GM21447 (cell line): ENCODE results near the gene CSMD2.

Experiments used
- ATAC-seq: cut with Tn5 transposase; IDR thresholded peaks from one replicate; pipeline ENCODE4 v1.9.1; 2021; ENCODE audit not compliant: unreplicated experiment

CSMD2 gene

DNA sequence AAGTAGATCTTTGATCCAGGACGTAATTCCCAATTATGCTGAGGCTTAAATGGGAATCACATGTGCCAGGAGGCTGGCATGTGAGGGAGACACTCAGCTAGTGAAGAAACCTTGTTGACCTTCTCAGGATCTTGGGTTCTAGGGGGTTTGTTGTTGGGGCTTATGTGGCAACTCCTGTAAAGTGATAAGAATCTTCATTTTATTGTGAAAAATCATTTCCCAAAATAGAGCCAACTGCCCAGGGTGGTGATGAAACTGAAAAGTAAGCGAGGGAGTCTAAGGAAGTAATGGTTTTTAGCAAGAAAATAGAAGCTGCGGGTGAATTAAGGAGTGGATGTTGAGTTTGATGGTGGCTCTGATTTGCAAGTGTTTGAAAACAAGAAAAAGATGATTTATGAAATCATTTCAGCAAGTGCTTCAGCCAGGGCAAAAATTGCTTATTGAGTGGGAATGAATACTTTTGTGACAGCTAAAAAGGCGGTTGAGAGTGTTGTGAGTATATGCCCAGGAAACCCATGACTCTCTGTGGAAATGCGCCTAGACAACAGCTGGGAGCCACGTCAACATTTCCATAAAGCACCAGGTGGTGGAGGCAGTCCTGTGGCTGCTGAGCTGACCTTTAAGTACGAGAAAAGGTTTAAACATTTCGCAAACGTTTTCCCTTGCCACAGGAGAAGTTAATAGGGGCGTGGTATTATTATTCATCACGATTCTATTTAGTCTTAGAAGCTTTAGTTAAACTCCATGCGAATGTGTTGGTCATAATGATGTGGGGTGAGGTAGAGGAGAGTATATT, 198.5 kb downstream of the CSMD2 start:
- no peak for ATAC-seq

GRCh38 chr1:33965086-33965485, 199.9 kb downstream of the CSMD2 start:
- no peak for ATAC-seq

DNA sequence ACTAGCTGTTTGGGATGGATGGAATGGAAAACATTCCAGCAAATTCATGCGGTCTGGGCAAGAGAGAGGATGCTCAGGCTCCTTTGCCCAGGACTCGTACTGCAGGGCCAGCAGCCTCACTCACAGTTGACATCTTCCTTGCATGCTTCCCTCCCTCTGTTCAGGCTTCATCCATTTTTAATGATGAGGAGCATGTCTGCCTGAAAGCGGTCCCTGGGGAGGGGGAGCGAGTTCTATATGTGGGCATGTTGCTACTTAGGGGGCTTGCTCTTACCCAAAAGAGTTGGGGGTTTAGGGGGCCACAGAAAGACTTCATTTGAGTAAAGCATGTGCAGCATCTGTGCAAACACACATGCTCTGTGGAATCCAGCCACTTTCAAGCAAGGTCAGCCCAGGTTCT, 203.0 kb downstream of the CSMD2 start:
- no peak for ATAC-seq

DNA sequence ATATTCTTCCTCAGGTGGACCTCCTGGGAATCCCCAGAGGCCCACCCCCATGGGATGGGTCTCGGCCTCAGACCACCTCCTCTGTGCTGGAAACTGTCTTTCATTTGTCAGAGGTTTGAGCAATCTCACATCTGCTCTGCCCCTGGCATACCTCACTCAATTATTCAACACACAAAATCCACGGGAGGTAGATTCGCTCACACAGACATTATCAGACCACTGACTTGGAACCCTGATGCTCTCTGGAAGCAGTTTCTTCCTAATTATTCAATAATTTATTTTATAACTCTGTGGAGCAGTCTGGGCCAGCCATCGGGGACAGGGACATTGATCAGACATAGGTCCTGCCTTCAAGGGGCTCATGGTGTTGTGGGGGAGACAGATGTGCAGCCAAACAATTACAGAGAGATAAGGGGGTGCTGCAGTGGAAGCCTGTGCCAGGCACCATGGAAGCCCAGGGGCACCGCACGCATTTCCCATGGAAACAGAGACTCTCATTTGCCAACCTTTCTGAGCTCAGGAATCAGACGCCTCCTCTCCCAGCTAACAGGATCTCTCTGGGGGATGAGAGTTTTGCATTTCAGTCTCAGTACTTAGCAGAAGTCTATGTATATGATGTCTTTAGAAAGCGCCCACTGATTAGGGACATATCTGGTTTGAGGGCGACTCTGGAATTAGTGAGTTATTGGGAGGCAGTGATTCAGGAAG, 204.7 kb downstream of the CSMD2 start:
- ATAC-seq: no peak

GRCh38 chr1:33957854-33958253, 207.2 kb downstream of the CSMD2 start:
- ATAC-seq: no peak

DNA sequence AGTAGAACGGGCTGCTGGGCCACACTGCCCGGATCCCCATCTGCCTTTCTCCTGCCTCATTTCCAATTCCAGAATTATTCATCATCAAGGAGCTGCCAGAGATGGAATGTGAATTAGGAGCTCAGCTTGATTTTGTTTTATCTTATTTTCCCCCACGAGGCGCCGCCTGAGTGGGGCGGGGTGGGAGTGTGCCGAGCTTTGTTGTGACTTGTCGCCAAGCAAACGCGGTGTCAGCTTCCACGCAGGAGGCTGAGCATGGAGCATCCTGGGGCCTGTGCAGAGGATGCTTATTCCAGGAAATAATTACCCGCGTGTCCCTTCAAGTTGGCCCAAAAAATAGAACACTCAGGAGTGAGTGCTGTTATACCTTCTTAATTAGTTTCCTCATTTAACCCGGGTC, 209.9 kb downstream of the CSMD2 start:
- no peak for ATAC-seq

DNA sequence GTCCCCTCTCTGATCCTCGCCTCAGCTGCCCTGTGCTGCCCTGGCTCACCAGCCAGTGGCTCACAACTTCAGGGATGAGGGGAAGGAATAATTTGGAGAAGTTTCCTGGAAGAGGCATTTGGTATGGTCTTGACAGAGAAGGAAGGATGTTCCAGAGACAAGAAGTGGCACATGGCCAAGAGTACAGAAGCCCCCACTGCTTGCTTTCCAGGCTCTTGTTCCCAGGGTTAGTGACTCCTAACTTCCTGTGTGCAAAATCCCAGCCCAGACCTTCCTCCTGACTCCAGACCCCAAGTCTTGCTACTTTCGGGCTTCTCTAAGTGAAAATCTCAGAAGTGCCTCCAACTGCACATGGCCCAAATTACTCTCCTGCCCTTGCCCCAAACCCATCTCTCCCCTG, 215.5 kb downstream of the CSMD2 start:
- no peak for ATAC-seq

GRCh38 chr1:33948291-33948690, 216.7 kb downstream of the CSMD2 start:
- ATAC-seq: no peak

DNA sequence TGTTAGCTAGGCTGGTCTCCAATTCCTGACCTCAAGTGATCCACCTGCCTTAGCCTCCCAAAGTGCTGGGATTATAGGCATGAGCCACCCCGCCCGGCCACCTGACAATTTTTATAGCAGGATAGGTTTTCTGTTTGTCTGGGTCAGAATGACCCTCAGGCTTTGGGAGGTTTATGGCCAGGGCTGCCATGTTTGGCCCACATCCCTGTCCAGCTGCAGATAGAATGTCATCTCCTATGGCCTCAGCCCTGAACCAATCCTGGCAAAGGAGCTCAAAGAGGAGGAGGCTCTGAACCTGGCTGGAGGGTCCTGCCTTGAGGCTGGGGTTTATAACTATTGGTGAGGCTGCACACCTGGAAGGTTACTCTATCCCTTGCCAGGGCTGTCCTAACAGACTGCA, 218.2 kb downstream of the CSMD2 start:
- ATAC-seq: no peak

GRCh38 chr1:33944846-33945245, 220.2 kb downstream of the CSMD2 start:
- ATAC-seq: no peak

GRCh38 chr1:33943978-33944377, 221.1 kb downstream of the CSMD2 start:
- ATAC-seq: no peak

- no peak for ATAC-seq
Measured at GRCh38 chr1:33932871-33933270, 232.2 kb downstream of the CSMD2 start.

DNA sequence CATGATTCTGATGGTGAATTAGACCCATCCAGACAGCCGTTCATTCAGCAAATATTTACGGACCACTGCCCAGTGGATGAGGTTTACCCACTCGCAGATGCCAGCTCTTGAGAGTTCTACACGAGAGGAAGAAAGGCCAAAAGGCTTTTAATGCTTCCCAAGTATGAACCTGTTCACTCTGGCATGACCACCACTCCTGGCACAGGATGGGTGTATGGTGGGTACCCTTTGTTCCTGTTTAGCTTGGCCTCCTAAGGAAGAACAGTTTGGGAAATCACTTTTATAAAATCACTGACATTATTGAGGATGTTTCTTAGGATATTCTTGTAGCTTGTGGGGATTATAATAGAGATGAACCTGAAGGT, 233.9 kb downstream of the CSMD2 start:
- no peak for ATAC-seq

DNA sequence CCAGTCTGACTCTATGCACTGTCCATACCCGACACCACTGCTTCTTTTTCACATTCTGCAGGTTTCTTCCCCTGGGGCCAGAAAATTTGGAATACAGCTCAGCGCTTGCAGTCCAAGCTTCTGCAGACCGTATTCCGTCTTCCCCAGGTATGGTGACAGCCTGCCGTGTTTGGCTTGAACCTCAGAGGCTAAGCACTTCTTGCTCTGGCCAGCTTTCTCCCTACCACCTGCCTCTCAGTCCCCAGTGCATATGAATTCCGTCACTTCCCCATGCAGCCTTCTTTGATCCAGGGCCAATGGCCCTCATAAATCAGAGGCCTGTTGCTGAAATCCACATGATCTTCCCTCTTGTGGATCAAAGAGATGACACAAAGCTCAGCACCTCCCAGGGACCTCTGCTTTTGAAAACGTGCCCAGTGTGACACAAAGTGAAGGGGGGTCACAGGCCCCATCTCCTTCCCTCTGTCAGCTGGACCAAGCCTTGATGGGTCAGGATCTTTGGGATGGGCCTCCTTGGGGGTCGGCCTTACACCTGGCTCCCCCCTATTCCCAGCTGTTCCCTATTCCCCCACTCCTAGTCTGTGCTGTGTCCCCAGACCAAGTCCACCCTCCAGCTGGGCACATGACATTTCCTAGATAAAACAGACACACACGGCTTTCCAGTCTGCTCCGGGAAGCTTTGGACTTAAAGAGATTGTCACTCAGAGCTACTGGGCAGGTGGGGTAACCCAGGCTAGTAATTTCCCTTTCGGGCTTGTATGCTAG, 234.5 kb downstream of the CSMD2 start:
- no peak for ATAC-seq

GRCh38 chr1:33928251-33928650, 236.8 kb downstream of the CSMD2 start:
- ATAC-seq: no peak

- no peak for ATAC-seq
Measured at GRCh38 chr1:33927721-33928120, 237.3 kb downstream of the CSMD2 start.

DNA sequence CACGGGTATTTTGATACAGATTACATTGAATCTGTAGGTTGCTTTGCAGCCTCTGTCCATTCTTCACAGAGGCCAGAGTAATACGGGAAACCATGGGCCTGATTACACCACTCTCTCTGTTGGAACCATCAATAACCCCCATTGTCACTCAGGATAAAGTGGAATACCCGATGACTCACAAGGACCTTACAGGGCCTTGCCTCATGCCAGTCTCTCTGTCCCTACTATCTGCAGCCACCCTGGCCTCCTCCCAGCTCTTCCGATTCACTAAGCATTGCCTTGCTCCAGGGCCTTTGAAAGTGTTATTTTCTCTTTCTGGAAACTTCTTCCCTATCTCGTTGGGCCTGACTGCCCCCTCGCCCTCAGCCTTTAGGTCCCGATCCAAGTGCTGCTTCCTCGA, 239.4 kb downstream of the CSMD2 start:
- ATAC-seq: no peak

DNA sequence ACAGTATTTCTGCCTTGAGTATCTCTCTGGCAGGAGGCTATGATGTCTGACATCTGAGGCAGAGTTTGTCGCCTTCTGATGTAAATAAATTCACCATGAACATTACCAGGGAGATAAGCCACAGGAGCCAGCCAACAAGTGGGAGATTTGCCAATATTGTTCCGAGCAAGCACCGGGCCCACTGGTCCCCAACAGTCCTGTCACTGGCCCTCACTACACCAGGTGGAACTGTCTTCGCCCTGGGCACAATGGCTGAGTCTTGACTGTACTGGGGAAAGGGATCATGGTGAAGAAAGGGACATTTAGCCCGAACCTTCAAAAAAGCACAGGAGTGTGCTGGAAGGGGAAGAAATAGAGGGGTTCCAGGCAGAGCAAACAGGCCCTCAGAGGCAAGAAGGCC, 243.7 kb downstream of the CSMD2 start:
- ATAC-seq: no peak

DNA sequence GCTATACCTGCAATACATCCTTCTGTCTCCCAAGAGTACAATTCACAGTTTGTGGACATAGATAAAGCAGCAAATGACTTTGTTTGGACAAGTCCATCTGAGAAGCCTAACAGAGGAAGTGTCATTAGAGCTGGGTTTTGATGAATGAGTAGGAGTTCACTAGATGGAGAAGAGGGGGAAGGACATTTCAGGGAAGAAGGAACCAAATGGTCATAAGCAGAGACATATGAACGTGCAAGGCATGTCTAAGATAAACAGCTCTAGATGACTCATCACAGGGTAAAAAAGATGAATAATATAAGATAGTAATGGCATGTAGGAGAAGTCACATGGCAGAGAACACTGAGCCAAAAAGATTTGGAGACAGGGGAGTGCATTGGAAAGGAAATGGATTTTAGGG, 246.7 kb downstream of the CSMD2 start:
- no peak for ATAC-seq

DNA sequence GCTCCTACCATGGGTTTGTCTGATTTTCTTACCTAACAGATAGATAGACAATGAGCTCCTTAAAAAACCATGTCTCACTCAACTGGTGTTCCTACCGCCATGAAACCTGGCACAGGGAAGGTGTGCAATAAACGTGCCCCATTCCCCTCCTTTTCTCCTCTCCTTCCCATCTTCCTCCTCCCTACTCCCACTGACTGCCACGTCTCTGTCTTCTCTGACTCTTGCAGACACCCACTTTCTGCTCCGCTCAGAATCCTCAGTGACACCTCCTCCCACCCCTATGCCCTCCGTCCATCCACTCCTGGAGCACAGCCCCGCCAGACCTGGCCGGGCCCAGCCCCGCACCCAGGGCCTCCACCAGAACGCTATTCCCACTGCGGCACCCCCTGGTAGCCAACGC, 248.2 kb downstream of the CSMD2 start:
- no peak for ATAC-seq

DNA sequence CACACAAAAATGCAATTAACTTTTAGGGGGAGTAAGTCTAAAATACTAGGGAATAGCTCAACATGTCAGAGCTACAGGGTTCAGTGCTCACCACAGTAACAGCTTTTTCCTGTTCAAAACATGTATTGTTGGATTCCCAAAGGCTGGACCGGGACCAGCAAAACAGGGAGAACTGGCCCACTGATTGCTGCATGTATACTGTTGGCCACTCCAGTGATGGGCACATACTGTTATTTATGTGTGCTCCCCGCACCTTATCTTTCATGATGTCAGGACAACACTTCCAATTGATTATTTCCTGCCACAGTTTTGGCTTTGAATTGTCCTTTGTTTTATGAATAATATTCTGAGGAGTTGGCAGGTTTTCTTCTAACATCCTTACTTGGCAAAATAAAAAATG, 250.5 kb downstream of the CSMD2 start:
- ATAC-seq: no peak
